GM03348 (cell line): ENCODE measurements around the gene ISG15.

Source experiments
- DNase-seq: peaks from one replicate; pipeline ENCODE4 v3.0.0; 2012; ENCODE audit warnings: low spot score

Gene ISG15

DNA sequence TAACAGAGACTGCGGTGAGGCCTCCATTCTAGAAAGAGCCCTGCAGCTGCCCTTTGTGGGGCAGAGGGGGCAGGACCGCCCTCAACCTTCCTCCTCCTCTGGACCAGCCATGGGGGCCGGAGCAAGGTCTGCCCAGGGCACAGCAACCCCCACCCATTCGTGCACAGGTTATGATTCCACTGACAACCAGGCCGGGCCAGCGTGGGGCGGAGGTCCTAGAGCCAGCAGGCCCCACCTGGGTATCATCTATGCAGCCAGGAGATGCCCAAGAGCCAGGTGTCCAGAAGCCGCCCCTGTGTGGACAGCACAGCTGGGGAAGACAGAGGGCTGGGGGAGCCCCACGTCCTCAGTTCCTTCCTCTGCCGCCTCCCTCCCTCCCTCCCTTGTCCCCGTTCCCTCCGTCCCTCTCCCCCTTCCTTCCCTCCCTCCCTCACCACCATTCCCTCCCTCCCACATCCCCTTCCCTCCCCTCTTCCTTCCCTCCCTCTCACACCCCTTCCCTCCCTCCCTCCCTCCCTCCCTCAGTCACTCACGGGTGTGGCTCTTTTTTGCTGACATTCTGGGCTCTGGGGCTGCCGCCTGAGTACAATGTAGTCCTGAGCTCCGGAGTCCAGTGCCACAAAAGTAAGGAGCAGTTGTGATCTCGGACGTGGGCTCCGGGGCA lies 48.5 kb downstream of the ISG15 start:
- DNase-seq = no peak

DNA sequence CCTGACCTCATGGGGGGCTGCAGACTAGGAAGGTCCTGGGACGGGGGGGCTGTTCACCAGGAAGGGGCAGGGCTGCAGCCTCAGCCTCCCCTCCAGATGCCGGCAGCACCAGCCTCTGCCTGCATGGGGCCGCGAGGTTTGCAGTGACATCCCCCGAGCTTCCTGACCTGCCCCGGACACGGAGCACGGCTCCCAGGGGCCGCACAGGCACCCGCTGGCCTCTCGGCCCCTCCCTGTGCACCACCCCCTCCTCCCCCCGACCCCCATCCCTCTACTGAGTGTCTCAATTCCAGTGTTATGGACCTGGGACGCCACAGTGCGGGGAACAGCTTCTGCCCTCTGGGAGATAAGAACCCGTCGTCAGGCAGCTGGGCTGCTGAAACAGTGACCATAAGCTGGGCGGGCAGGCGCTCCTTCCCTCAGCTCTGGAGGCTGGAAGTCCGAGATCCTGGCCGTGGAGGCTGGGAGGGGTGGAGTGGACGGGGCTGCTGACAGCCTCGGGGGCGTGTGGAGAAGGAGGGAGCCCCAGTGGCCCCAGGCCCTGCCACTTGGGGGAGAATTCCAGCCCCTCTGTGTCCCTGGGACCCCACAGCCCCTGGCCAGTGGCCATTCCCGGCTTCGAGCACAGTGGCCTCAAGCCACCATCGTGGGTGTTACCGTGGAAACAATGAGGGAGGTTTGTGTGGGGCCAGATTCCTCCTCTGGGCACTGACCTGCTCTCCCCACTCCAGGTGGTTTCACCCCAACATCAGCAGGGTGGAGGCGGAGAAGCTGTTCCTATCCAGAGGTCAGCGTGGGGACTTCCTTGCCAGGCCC lies 49.3 kb downstream of the ISG15 start:
- DNase-seq = no peak

DNA sequence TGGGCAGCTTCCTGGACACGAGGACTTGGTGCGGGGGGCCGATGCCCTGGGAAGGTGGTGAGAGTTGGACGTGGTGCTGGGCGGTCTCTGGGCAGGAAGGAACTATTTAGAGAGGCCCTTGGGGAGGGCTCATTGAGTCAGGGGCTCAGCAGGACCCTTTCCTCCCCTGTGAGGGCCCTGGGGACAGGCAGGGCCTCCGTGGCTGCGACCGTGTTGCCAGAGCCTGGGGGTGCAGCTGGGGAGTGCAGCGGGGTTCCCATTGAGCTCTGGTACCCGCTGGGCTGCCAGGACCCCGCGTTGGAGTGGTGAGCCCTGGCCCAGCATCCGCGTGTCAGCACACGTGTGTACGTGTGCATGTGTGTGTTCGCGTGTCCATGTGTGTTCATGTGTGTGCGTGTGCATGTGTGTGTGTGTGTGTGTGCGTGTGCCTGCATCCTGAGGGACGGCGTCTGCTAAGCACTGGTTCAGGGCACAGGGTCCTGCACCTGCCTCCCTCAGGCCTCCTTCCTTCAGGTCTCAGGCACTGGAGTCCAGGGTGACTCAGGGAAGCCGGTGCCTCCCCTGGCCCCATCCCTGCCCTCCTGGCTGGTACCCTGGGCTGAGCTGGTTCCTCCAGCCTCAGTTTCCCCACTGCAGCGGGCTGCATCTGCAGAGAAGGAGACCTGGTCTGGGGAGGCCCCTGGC lies 50.1 kb downstream of the ISG15 start:
- DNase-seq = no peak
